Measurements from ENCODE around the gene AGBL4.

DNA sequence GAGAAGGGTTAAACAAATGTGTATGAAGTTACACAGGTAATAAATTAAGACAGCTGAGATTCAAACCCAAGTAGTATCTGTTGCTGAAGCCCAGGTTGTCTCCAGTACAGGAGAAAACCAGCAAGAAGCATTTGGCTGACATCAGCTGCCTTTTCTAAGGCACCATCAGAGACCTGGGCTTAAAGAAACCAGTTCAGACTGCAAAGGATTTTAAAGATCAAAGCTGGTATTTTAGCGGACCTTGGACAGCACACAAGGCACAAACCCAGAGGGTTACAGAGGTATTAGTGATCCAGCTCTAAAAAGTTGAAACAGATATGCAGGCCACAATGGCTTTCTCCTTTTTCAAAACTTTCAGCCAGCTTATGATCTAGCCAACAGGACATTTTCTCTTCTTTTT lies 1270.5 kb downstream of the AGBL4 start:
- TF ChIP-seq GATA3 (IDR thresholded peaks at IDR 0.05; ENCODE audit: low read depth, low read length) = no peak
- no peak for TF ChIP-seq GATA2 (IDR thresholded peaks at IDR 0.05; ENCODE audit: low read depth, low read length)

Data from SH-SY5Y (cell line).